Spleen (tissue), 7 donors: Measurements from ENCODE around the gene NSUN3.

Experiments used
- CTCF ChIP-seq, 11 experiments: fragments of 200-600 bp in 7 of 11; fragments of 450-650 bp in 4 of 11; sonication (generic) in 4 of 11; IDR thresholded peaks in 8 of 11; conservative IDR thresholded peaks in 3 of 11; 1 replicate in 7 of 11; 2 replicates in 4 of 11; pipeline versions ENCODE4 v1.4.0 to v1.8.0; 2016 to 2021; ENCODE audit warnings: antibody characterized with exemption in 11 of 11, inconsistent platforms in 4 of 11, mild to moderate bottlenecking in 1 of 11
- POLR2AphosphoS5 ChIP-seq, 3 donors: sonication (generic); formaldehyde crosslinking; IDR thresholded peaks; one replicate each; pipeline ENCODE4 v1.5.1; 2017; ENCODE audit warnings: antibody characterized with exemption in 3 of 3
- donor health status: DM: no; HTN: no; CAD: no; lungs with moderate emphysema.
- donor health status: DM: no; HTN: no; CAD: no.
- donor health status: DM: no; HTN: no; CAD: no.

GRCh38 chr3:94024385-94024784, 38.5 kb upstream of the NSUN3 start:
- TF ChIP-seq CTCF (IDR thresholded peaks at IDR 0.05 in 8 of 11, conservative IDR thresholded peaks at IDR 0.05 in 3 of 11), result no peak
- no peak for TF ChIP-seq POLR2AphosphoS5 (IDR thresholded peaks at IDR 0.05)
